Heart left ventricle (tissue), 16 donors: ENCODE results near the gene SPESP1. TPM values are rescaled to one million over a fixed set of nuclear protein-coding genes. Genes with fewer than 3 reads are reported as not detected.

Source experiments
- ATAC-seq, 4 donors: fragments of 200-7000 bp; cut with Tn5 transposase; one replicate each; pipeline ENCODE4 v1.9.1; 2020 to 2022; ENCODE audit warnings: moderate library complexity in 4 of 4, mild to moderate bottlenecking in 3 of 4, moderate number of reproducible peaks in 1 of 4
- DNase-seq, 5 donors: peaks; one replicate each; pipeline ENCODE4 v3.0.0-alpha.2; 2020
- H3K27ac ChIP-seq, 12 donors: fragments of 200-600 bp; sonication (generic) in 4 of 12; one replicate each; pipeline versions ENCODE4 v1.5.0 to v1.8.0; 2016 to 2022; ENCODE audit warnings: mild to moderate bottlenecking in 2 of 12
- H3K27me3 ChIP-seq, 9 donors: fragments of 200-600 bp; sonication (generic) in 2 of 9; one replicate each; pipeline versions ENCODE4 v1.5.1 to v1.8.0; 2016 to 2022; ENCODE audit warnings: mild to moderate bottlenecking in 3 of 9
- H3K36me3 ChIP-seq, 9 donors: fragments of 200-600 bp; sonication (generic) in 2 of 9; one replicate each; pipeline versions ENCODE4 v1.5.0 to v1.8.0; 2018 to 2022; ENCODE audit warnings: mild to moderate bottlenecking in 2 of 9
- H3K4me1 ChIP-seq, 12 donors: fragments of 200-600 bp; sonication (generic) in 4 of 12; one replicate each; pipeline versions ENCODE4 v1.5.0 to v1.8.0; 2016 to 2022; ENCODE audit warnings: mild to moderate bottlenecking in 3 of 12
- H3K4me3 ChIP-seq, 12 donors: fragments of 200-600 bp; sonication (generic) in 4 of 12; one replicate each; pipeline versions ENCODE4 v1.5.0 to v1.8.0; 2017 to 2022; ENCODE audit warnings: mild to moderate bottlenecking in 9 of 12, moderate library complexity in 4 of 12
- H3K9me3 ChIP-seq, 12 donors: fragments of 200-600 bp; sonication (generic) in 4 of 12; one replicate each; pipeline versions ENCODE4 v1.5.0 to v1.8.0; 2016 to 2022; ENCODE audit warnings: mild to moderate bottlenecking in 1 of 12
- CTCF ChIP-seq, 12 donors: fragments of 200-600 bp; sonication (generic) in 4 of 12; IDR thresholded peaks; one replicate each; pipeline versions ENCODE4 v1.5.0 to v1.8.0; 2018 to 2022; ENCODE audit warnings: antibody characterized with exemption in 12 of 12, mild to moderate bottlenecking in 5 of 12
- POLR2A ChIP-seq, 2 donors: fragments of 450-650 bp; IDR thresholded peaks; one replicate each; pipeline ENCODE4 v1.6.1; 2017; ENCODE audit warnings: antibody characterized with exemption in 2 of 2, mild to moderate bottlenecking in 2 of 2, moderate library complexity in 2 of 2
- WGBS, 4 donors: extraction: QIAGEN DNeasy Blood & Tissue Kit in 2 of 4; methylation state at CpG; one replicate each; pipeline versions ENCODE4 v1.1.5 to v1.1.7; 2013 to 2018; 5-methylcytosine and 5-hydroxymethylcytosine counted together
- intact Hi-C, 10 donors: fragments of 100-400 bp; cut with DNase I; formaldehyde crosslinking; loops; one replicate each; pipeline versions ENCODE4 v1.11.1 to v1.14.2; 2022
- polyA plus RNA-seq, 2 donors: library from polyadenylated mRNA; stranded (reverse); fragments of 200-250 nt; gene quantifications; one replicate each; pipeline ENCODE4 v1.2.3, GENCODE V29; 2013
- total RNA-seq, 9 donors: library from RNA; depleted of rRNA in 2 of 9; stranded (reverse); fragments of >200 nt in 2 of 9; fragmentation: NEBNext Ultra II Directional in 3 of 9; extraction: Animal tissue kit (Norgen Biotek cat#: 25700) in 3 of 9; gene quantifications; one replicate each; pipeline versions ENCODE4 v1.1.0 to v1.2.4, GENCODE V29; 2016 to 2023
- donor health status: ischemic (EF 13 %, LVEDD 7.1; RV severe dilation, severe dysfunction).
- donor health status: healthy with polysubstance abuse.
- donor health status: DM: no; HTN: yes; CAD: no.
- donor health status: DM: no; HTN: no; CAD: no.
- donor health status: ischemic (EF 25% LVEDD 6.9; RV normal size, moderate dysfunction).
- donor health status: ischemic (EF 25% LVEDD 5.7; RV mildly dilated, moderate dysfunction).
- donor health status: healthy.
- donor health status: DM: yes; HTN: yes; CAD: no.
- donor health status: ischemic (EF 35%, LVEDD 5.7; RV mildly dilated, moderate dysfunction).
- donor health status: nonischemic (EF 11% LVEDD 7.7; RV severe dilation, severe dysfunction).
- donor health status: DM: yes; HTN: yes; CAD: no.
- donor health status: PGD.
- donor health status: ischemic (EF 29% LVEDD 5.4; RV normal size, mild dysfunction).
- donor health status: nonischemic (EF 23%, LVEDD 6.1; RV moderate dilation, normal function).

Gene SPESP1
- total and polyA plus RNA-seq, 11 donors: 1.2 to 11.0 (median 4.9) TPM; not detected in 1

GRCh38 chr15:68934341-68934740 lies 4.0 kb downstream of the SPESP1 start:
- H3K9me3 ChIP-seq: no peaks in the 10 kb centered on the region
- intact Hi-C loops: no loop called here
- no peaks in the 10 kb centered on the region for H3K36me3 ChIP-seq
- H3K27ac ChIP-seq: no peak overlapping the region
- no peak for ATAC-seq
- TF ChIP-seq POLR2A (IDR thresholded peaks at IDR 0.05) (no peak), CTCF (IDR thresholded peaks at IDR 0.05) (no peak)
- H3K27me3 ChIP-seq: peaks cover 0 to 8% (median 0%) of the 10 kb centered on the region in 9 donors
- no peak overlapping the region for H3K4me3 ChIP-seq
- peaks cover 0 to 2% (median 0%) of the 10 kb centered on the region in 12 donors for H3K4me1 ChIP-seq
- no peak for DNase-seq

- Histone ChIP-seq H3K4me1 (no peaks in the 10 kb centered on the region), H3K9me3 (no peaks in the 10 kb centered on the region), H3K36me3 (no peaks in the 10 kb centered on the region), H3K4me3 (no peak overlapping the region), H3K27ac (no peak overlapping the region), H3K27me3 (peaks cover 0 to 4% (median 0%) of the 10 kb centered on the region in 9 donors)
- ATAC-seq: no peak
- no peak for DNase-seq
- TF ChIP-seq POLR2A (IDR thresholded peaks at IDR 0.05) (no peak), CTCF (IDR thresholded peaks at IDR 0.05) (no peak)
- WGBS, 4 donors: 92 to 94% (median 93%) methylated on average over 2 of the region's 2 CpGs
- intact Hi-C loops: no loop called here
Observed at GRCh38 chr15:68935400-68935937, 5.1 kb downstream of the SPESP1 start.

GRCh38 chr15:68939501-68939900 lies 9.2 kb downstream of the SPESP1 start:
- no peak for TF ChIP-seq CTCF (IDR thresholded peaks at IDR 0.05)
- TF ChIP-seq POLR2A (IDR thresholded peaks at IDR 0.05): no peak
- intact Hi-C loops: no loop called here
- no peak for ATAC-seq
- peaks cover 0 to 6% (median 0%) of the 10 kb centered on the region in 12 donors for H3K9me3 ChIP-seq
- peaks cover 0 to 11% (median 0%) of the 10 kb centered on the region in 9 donors for H3K27me3 ChIP-seq
- 58 to 72% (median 66%) methylated on average over 1 of the region's 1 CpG for WGBS, 4 donors
- H3K27ac ChIP-seq: no peak overlapping the region
- no peaks in the 10 kb centered on the region for H3K4me1 ChIP-seq
- no peaks in the 10 kb centered on the region for H3K36me3 ChIP-seq
- DNase-seq: no peak
- H3K4me3 ChIP-seq: no peak overlapping the region

GRCh38 chr15:68951813-68952212 lies 21.5 kb downstream of the SPESP1 start:
- Histone ChIP-seq H3K4me3 (no peak overlapping the region), H3K4me1 (no peaks in the 10 kb centered on the region), H3K27ac (no peak overlapping the region), H3K36me3 (no peaks in the 10 kb centered on the region), H3K9me3 (peaks cover 0 to 21% (median 2%) of the 10 kb centered on the region in 12 donors), H3K27me3 (no peaks in the 10 kb centered on the region)
- TF ChIP-seq CTCF (IDR thresholded peaks at IDR 0.05) (no peak), POLR2A (IDR thresholded peaks at IDR 0.05) (no peak)
- intact Hi-C loops: no loop called here
- WGBS, 4 donors: 84 to 93% (median 89%) methylated on average over 4 of the region's 4 CpGs
- DNase-seq (no peak), ATAC-seq (no peak)
